Activated naive CD4-positive, alpha-beta T cell treated with anti-CD3 and anti-CD28 coated beads, Interleukin-2, amount 50 U/mL, for 16 hours (primary cell): ENCODE measurements around the gene DPP10.
"Not testable (repeated sequence)": the region's sequence is repeated elsewhere in the genome, so short reads cannot be mapped to it uniquely, and the experiment has no call there.

Experiments used
- DNase-seq: peaks from one replicate; pipeline ENCODE4 v3.0.0-alpha.2; 2020

DPP10 gene

DNA sequence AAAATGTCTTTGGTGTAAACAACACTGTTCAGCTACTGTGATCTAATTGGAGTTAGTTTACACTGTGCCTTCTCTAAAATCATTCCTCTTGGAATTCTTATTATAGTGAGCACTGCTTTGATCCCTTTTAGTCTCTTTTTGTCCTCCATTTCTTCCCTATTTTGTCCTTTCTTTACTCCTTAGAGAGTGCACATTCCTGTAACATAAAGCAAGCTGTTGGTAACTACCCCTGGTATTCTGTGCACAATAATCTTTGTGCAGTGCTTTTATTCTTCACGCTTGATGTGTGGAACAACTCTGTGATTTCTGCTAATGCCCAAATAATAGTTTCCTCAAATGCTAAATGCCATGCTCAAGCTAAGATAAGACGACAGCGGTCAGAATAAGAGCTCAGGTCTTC lies 401.5 kb downstream of the DPP10 start:
- no peak for DNase-seq

DNA sequence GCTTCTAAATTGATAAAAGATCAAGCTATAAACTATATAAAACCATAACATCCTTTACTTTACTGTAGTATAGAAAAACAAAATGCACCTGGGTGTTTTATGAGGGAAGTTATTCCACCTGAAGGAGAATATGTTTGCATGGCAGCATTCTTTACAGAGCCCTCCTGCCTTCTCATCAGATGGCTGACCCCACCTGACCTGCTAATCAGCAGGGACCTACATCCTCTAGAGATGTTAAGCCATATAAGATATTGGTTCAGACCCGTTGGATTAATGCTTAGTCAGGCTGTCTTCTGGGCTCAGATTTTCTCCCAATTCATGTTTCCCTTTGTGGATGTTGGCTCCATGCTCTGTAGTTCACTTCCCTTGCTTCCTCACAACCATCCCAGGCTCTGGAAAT lies 414.8 kb downstream of the DPP10 start:
- DNase-seq = no peak

DNA sequence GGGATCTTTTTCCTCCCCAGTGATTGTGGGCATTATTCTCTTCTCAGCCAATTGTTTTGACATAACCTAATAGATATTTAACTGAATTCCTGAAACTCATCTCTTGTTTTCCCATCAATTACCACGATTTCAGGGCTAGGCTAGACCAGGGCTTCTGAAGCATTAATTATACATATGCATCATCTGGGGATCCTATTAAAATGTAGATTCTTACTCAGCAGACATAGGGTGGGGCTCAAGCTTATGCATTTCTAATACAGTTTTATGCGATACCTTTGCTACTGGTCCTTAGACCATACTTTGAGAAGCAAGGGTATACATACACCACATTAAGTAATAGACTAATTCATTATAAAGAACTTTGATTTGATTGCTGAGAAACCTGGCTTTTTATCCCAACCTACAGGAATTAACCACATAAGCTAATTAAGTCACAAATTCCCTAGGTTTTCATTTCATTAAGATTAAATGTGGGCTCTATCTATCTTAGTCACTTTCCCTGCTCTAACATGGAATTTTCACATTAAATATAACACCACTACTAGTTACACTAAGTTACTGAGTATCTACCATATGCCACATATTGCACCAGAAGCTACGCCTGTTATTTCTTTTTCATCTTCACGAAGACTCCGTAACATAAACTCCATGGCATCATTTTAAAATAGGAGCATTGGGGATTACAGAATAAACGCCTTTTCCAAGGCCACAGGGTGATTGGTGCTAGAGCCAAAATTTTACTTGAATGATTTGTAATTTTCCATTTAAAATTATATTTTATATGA lies 417.5 kb downstream of the DPP10 start:
- DNase-seq = no peak

DNA sequence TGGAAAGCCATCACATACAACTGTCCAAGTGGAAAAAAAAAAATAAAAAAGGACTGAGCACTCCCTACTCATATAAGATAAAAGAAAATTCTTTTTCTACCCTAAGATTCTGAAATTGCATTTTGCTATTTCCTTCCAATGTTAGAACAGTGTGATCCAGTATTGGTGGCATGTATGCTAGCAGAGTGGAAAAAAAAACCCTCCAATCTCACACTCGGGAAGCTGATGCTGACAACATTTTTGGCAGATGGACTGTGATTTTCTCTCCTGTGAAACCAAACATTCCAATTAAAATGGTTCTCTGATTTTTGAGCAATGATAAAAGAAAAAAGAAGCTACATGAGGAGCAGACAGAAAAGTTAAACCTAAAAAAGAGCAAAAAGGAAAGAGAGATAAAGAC lies 419.8 kb downstream of the DPP10 start:
- no peak for DNase-seq

DNA sequence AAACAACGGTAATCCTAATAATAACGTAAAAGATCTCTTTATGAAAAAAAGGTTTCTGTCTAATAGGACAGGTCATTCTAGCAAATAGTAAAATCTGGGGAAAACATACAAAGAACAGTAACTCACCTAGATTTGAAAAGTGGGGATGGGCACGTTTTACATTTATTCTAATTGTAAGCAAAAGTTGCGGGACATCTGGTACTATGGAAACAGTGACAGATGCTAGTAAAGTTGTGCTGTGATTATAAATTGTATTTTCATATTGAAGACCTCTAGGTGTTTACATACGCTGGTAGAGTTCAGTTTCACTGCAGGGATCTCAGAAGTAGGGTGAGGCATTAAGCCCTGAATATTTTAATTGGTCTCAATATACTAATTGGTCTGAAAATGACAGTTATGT lies 422.5 kb downstream of the DPP10 start:
- no peak for DNase-seq

DNA sequence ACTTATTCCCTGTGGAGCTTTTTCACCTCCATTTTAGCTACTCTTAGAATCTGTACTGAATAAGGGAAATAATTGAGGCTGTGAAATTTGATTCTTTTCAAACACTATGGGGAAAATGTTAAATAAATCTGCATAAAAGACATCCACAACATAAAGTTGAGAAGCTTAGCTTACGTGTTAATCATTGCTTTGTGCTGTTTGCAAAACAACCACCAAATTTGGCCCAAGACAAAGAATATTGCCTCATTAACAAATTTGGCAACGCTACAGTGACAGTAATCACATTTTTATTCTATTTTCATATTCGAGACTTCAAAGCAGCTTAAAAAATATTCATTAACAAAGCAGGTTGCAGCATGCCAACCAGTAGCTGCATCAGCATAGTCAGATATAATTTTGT lies 437.6 kb downstream of the DPP10 start:
- DNase-seq = no peak

DNA sequence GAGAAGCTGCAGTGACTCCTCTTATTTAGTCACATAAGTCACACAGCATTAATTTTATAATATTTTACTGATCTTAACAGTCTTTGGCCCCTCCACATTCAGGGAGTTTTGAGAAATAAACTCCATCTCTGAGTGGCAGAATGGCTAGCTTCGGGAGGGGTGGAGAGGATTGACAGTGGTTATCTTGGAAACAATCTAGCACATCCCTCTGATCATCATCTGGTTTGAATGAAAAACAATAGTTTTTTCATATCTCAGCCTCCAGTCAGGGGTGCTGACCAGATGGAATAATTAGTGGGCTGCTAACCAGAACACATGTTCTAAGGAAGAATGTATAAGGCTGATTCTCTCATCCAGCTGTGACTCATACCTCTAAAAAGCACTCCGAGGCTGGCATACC lies 477.5 kb downstream of the DPP10 start:
- no peak for DNase-seq

DNA sequence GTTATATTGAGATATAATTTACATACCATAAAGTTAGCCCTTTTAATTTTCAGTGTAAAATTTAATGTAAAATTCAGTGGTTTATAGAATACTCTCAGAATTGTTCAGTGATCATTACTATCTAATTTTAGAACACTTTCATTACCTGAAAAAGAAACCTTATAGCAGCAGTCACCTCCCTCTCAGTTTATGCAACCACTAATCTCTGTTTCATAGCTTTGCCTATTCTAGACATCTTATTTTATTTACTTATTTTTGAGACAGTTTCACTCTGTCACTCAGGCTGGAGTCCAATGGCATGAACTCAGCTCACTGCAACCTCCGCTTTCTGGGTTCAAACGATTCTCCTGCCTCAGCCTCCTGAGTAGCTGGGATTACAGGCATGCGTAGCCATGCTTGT lies 479.6 kb downstream of the DPP10 start:
- no peak for DNase-seq

DNA sequence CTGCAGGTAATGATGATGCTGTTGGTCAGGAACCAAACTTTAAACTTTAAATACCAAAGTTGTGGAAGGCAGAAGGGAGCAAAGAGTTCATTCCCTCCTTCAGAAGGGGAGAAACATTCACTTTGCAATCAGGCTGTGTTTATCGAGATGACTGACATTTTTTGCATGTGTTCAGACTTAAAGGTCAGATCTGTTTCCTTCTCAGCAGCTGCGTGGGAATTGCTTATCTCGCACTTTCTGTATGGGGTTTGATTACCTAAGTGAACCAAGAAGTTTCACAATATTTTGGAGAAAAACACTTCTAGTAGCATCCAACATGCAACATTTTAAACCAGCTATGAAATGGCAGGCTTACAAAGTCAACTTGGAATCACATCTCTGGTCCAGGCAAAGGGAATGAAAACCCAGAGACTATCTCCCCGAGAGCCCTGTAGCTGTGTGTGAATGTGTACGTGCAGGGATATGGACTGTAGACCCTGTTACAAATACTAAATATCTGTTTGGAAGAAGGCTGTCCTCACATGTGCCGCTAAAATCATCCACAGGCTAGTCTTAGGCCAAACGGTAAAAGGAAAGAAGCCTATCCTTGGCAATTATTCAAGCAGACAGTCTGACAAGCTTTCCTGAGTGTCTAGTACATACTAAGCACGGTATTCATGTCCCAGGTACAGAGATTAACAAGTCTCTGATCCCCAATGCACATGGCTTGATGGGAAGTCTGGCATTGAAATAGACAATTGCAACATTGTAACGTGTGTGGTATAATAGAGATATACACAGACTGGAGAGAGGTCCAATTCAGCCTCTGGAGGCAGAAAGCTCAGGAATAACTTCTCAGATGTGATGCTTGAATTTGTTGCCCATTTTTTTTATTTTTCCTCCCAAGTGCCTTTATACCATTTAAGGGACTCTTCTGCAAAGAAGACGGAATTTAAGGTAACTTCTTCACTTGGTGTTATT lies 483.1 kb downstream of the DPP10 start:
- DNase-seq = no peak

DNA sequence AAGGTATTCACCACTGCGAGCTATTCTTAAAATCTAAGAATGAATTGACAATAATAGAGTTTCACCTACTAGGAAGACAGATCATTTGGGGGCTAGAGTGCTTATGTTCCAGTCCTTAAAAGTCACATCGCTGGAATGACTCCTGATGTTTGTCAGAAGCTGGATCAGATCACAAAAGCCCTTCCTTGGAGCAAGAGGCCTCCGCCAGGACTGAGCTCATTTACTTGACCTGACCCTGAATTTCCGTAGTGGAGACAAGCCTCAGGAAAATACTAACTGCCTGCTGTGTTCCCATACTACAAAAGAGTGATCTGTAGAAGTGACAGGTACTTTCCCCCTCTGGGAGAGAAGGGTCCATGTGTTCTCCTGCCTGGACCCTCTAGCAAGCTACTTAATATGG lies 483.9 kb downstream of the DPP10 start:
- no peak for DNase-seq

DNA sequence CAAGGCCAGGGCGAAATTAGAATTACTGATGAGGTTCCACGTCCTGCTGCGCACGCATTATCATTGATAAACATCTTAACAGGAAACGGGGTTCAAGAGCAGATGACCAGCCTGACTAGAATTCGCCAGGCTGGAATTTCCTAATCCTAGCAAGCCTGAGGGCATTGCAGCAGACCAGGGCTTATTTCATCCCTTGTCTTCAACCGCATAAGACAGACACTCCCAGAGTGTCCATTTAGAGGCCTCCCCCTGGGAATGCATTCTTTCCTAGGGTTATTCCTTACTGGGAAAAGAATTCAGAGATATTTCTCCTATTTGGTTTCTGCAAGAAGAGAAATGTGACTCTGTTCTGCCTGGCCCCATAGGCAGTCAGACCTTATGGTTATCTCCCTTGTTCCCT lies 486.8 kb downstream of the DPP10 start:
- no peak for DNase-seq

DNA sequence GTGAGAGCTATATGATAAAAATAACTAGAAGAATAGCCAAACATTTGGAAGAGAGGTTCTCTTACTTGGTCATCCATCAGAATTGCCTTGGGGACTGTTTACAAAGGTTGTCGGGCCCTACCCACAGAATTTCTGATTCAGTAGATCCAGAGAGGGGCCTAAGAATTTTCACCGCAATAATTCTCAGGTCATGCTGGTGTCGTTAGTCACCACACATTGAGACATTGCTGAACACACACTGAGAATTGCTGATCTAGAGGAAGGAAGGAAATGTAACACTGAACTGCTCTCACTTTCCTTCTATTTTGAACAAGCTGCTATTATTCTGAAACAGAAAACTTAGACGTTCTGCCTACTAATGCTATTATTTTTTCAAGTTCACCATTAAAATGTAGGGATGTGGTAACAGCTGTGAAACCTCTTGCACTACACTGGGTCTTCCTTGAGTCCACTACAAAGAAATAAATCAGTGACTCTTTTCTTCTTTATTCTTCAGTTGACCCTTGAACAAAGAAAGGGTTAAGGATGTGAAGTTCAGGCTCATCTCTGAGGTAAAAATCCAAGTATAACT lies 491.3 kb downstream of the DPP10 start:
- DNase-seq = no peak

DNA sequence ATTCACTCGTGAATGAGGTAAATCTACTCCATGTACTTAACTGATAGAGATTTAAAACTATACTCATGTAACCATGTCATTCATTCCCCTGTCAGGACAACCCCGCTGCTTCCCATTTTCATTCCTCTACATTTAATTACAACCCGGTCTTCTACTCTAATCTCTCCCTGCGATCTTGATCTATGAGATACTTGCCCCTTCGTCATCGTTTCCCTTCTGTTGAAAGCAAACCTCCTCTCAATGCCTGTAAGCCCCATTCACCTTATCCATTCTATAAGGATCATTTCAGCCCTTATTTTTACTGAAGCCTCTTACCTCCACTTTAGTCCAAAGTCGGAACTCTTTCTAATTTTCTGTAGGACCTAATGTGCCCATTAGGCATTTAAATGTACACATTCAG lies 492.6 kb downstream of the DPP10 start:
- DNase-seq = no peak

DNA sequence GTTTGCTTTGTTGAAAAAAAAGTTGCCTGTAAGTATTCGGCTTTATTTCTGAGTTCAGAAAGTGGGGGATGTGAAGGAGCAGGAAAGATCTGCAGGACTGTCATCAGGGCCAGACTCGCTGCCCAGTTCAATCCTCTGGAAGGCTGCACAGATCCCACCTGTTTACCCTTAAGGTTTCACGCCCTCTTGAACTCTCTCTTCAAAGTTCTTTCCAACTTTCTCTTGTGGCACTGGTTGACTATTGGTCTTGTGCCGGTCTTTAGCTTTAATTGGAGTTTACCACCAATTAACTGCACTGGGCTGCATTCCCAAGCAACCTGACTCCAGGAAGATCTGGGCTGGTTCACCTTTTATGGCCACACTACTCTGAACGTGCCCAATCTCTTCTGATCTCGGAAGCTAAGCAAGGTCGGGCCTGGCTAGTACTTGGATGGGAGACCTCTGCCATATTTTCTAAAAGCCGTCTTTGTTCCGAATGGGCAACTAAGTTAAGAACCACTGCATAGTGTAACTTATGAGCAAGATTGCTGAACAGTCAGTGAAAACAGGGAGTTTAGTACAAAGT lies 495.0 kb downstream of the DPP10 start:
- DNase-seq = no peak

DNA sequence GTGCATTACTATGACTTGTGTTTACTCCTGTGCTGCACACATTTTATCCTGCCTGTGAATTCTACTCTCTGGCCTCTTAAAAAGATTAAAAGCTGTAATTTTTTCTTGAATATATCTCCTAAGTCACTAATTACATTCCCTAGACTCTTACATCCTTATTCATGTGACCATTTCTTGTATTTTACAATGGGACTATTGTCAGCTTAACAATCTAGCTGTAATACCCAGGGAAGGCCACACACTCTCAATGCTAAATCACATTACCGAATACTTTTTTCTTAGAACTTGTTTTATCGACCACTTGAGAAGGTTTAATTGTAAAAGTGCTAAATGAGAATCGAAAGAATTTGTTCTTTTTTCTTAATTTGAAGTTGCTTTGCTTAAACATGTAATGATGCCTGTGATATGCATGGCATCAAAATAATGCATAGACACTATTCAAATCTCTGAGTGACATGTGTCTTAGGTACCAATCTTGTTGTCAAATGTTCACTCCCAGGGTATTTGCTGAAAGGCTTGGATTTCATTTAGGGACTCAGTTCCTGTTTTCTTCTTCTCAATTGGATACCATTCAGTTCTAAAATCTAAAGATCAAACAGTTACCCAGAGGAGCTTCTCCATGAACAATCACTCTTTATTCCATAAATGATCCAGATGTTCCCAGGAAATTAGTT lies 498.5 kb downstream of the DPP10 start:
- no peak for DNase-seq

DNA sequence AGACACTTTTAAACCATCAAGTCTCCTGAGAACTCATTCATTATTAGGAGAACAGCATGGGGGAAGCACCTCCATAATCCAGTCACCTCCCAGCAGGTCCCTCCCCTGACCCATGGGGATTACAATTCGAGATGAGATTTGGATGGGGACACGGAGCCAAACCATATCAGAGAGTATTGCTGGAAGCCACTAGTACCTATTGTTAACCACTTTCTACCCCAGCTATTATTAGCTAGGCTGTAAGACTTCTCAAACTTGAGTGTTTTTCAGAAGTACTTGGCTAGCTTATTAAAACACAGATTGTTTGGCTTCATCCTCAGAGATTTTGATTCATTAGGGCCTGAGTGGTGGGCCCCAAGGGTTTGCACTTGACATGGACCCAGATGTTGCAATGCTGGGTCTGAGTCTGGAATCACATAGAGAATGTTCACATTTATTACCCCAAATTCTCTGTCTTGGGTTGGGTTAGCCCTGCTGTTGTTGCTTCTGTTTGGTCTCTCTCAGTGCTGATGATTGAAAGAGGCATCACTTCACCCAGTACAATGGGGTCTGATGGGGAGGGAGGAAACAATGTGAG lies 506.9 kb downstream of the DPP10 start:
- DNase-seq = no peak

DNA sequence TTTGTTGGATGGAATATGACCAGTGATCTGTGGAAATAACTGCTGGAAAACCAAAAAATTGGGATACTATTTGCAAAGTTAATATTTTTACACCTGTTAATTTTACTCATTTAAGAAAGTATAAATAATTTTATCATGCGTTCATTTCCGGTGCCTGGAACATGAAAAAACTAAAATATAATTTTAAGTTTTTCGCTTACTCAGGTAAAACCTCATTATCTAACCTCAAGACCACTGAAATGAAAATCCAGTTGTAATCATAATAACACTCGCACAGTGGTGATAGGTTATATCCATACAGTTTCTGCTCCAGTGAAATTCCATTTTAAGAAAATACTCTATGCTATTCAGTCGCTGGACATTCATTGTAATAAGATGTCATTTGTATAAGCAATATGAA lies 517.9 kb downstream of the DPP10 start:
- DNase-seq = no peak

DNA sequence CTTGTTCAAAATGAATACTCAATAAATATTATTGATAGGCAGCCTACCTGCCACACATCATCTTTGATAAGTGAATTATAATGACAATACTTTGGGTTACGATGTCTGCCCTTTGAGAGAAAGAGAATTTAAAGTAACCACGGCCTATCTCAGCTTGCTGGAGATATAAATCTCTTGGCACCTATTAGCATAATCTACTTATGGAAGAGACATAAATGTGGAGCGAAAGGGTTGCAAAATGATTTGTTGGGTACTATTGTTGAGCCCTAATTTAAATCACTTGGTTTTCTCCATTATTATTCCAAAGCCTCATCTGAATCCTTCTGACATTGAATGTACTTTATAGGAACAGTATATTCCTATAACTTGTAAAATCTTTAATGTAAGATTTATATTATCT lies 520.1 kb downstream of the DPP10 start:
- DNase-seq = no peak

DNA sequence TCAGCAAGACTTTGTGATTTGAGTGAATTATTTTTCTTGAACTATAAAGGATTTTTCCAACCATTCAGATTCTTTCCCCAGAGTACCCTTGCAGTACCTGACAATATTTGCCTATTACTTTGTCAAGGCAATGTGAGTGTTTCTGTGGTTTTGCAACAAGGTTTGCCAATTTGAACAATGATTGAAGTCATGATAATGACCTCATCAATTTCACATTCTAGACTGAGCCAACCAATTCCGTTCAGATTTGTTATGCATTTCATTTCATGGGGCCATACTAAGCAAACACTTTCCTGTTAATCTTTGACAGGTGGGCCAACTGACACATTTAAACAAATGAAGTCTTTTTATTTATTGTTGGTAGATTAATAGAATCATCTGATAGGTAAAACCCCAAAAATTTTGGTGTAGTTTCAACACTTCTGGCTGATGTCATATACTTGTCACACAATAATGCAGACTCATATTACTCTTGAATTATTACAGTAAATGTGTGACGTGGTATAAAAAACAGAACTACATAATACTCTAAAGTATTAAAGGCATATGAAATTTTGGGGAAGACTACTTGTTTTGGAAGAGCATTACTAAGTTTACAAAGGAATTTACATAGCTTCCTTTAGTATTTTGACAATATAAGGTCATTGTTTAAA lies 526.4 kb downstream of the DPP10 start:
- DNase-seq = no peak

DNA sequence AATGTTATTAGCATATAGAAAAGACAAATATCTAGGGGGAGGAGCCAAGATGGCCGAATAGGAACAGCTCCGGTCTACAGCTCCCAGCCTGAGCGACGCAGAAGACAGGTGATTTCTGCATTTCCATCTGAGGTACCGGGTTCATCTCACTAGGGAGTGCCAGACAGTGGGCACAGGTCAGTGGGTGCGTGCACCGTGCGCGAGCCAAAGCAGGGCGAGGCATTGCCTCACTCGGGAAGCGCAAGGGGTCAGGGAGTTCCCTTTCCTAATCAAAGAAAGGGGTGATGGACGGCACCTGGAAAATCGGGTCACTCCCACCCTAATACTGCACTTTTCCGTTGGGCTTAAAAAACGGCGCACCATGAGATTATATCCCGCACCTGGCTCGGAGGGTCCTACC lies 561.9 kb downstream of the DPP10 start:
- not testable (repeated sequence) for DNase-seq

DNA sequence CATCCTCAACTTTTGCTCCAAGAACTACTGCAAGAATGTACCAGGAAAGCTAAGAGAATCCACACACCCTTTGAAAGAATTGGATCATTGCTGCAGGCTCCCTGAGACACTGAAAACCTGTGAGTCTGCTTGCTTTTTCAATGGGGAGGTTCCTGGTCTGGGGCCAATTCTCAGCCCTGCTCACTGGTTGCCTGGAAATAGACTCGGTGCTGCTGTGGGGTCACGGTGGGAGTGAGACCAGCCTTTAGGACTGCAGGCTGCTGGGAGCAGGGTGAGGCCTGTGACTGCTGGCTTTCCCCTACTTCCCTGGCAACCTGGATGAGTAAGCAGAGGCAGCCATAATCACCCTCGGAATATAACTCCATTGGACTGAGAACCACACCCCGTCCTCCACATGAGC lies 569.3 kb downstream of the DPP10 start:
- DNase-seq = no peak

DNA sequence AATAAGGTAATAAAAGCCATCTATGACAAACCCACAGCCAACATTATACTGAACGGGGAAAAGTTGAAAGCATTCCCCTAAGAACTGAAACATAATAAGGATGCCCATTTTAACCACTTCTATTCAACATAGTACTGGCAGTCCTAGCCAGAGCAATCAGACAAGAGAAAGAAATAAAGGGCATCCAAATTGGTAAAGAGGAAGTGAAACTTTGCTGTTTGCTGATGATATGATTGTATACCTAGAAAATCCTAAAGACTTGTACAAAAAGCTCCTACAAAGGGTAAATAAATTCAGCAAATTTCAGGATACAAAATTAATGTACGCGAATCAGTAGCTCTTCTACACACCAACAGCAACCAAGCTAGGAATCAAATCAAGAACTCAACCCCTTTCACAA lies 579.6 kb downstream of the DPP10 start:
- DNase-seq = not testable (repeated sequence)
